HepG2 (cell line): ENCODE results near the gene RPL21. TPM values are rescaled to one million over a fixed set of nuclear protein-coding genes. Genes with fewer than 3 reads are reported as not detected.

Experiments used
- GMEB1 ChIP-seq: sonication (generic); formaldehyde crosslinking; IDR thresholded peaks from 2 replicates; pipeline ENCODE4 v1.5.1; 2020; ENCODE audit warnings: missing genetic modification reagents, mild to moderate bottlenecking, borderline replicate concordance
- JUNB ChIP-seq: sonication (generic); formaldehyde crosslinking; IDR thresholded peaks from 2 replicates; pipeline ENCODE4 v1.8.0; 2022; ENCODE audit warnings: missing genetic modification reagents, mild to moderate bottlenecking, borderline replicate concordance
- KLF15 ChIP-seq: sonication (generic); formaldehyde crosslinking; IDR thresholded peaks from 2 replicates; pipeline ENCODE4 v1.8.1; 2023; ENCODE audit warnings: borderline replicate concordance, mild to moderate bottlenecking, inconsistent platforms, missing genetic modification reagents, mixed read lengths
- MAX ChIP-seq: IDR thresholded peaks from 2 replicates; pipeline ENCODE4 v1.6.1; 2012; ENCODE audit warnings: inconsistent platforms
- MYC ChIP-seq: sonication (generic); formaldehyde crosslinking; IDR thresholded peaks from 2 replicates; pipeline ENCODE4 v1.9.0; 2021; ENCODE audit warnings: missing genetic modification reagents, borderline replicate concordance
- RFX1 ChIP-seq: fragments of 450-650 bp; IDR thresholded peaks from 2 replicates; pipeline ENCODE4 v1.6.1; 2017
- RNF2 ChIP-seq: fragments of 450-650 bp; conservative IDR thresholded peaks from 2 replicates; pipeline ENCODE4 v1.6.1; 2016; ENCODE audit warnings: low read depth
- SMARCE1 ChIP-seq: fragments of 450-650 bp; IDR thresholded peaks from 2 replicates; pipeline ENCODE4 v1.6.1; 2017; ENCODE audit warnings: borderline replicate concordance
- YEATS4 ChIP-seq: sonication (generic); formaldehyde crosslinking; IDR thresholded peaks from 2 replicates; pipeline ENCODE4 v1.4.0; 2020; ENCODE audit warnings: missing genetic modification reagents, borderline replicate concordance
- ZBTB40 ChIP-seq, 2 experiments: fragments of 450-650 bp in 1 of 2; sonication (generic) in 1 of 2; formaldehyde crosslinking in 1 of 2; IDR thresholded peaks; 2 replicates each; pipeline versions ENCODE4 v1.6.1 to v1.8.0; 2016 to 2022; ENCODE audit warnings: antibody characterized with exemption in 1 of 2, mild to moderate bottlenecking in 1 of 2, missing genetic modification reagents in 1 of 2
- ZC3H4 ChIP-seq: sonication (generic); formaldehyde crosslinking; IDR thresholded peaks from 2 replicates; pipeline ENCODE4 v1.4.0; 2020; ENCODE audit warnings: missing genetic modification reagents, borderline replicate concordance
- ZNF576 ChIP-seq: sonication (generic); formaldehyde crosslinking; IDR thresholded peaks from 2 replicates; pipeline ENCODE4 v1.4.0; 2020; ENCODE audit warnings: mild to moderate bottlenecking, missing genetic modification reagents
- ZXDC ChIP-seq: sonication (generic); formaldehyde crosslinking; IDR thresholded peaks from 2 replicates; pipeline ENCODE4 v1.5.0; 2020; ENCODE audit warnings: mild to moderate bottlenecking, missing genetic modification reagents
- polyA plus RNA-seq, 8 experiments: library from polyadenylated mRNA; depleted of rRNA in 3 of 8; stranded (reverse) in 7 of 8; unstranded in 1 of 8; fragments of >200 nt; fragmentation: Illumina TruSeq in 4 of 8; extraction: Trizol in 4 of 8; gene quantifications; 2 replicates each; pipeline versions ENCODE4 v1.2.1 to v1.2.3, GENCODE V29; 2011 to 2016; ENCODE audit warnings: low read depth in 4 of 8, missing spikeins in 1 of 8, mixed read lengths in 1 of 8; ENCODE audit not compliant: insufficient read depth in 1 of 8
- total RNA-seq, 5 experiments: library from RNA; depleted of rRNA; stranded (reverse); fragments of >200 nt; fragmentation: Illumina TruSeq; extraction: Trizol; gene quantifications; 2 replicates each; pipeline ENCODE4 v1.2.3, GENCODE V29; 2016; ENCODE audit warnings: low read depth in 1 of 5

The RPL21 gene
- total and polyA plus RNA-seq, 2 of the 13 experiments (the other 11 are each of a cell fraction or from before 2014, with no cell fraction given) = 1,234 to 1,261 TPM

GRCh38 chr13:27270594-27271520, 19.5 kb downstream of the RPL21 start, which contains the start of gene RASL11A (continued):
- TF ChIP-seq KLF15 (CRISPR knock-in tag) (peak; percentile 48; the same call in 1 of the 2 replicates), GMEB1 (CRISPR knock-in tag) (peak; percentile 53; the same call in 1 of the 2 replicates), RFX1 (no peak), MAX (peak; percentile 85), ZBTB40 (IDR thresholded peaks at IDR 0.05) (no peak), ZBTB40 (CRISPR knock-in tag; IDR thresholded peaks at IDR 0.05) (0 out of 2 replicates have a peak, but pooled peaks have one; percentile 31), ZXDC (CRISPR knock-in tag) (0 out of 2 replicates have a peak, but pooled peaks have one; percentile 43), RNF2 (peak; percentile 80), ZNF576 (CRISPR knock-in tag) (no peak), ZC3H4 (CRISPR knock-in tag) (no peak), JUNB (CRISPR knock-in tag) (0 out of 2 replicates have a peak, but pooled peaks have one; percentile 38), SMARCE1 (no peak), MYC (CRISPR knock-in tag) (peak; percentile 81), YEATS4 (peak; percentile 65)
